Activated CD8-positive, alpha-beta T cell treated with anti-CD3 and anti-CD28 coated beads for 36 hours (primary cell): ENCODE results near the gene NDUFA1. TPM values are rescaled to one million over a fixed set of nuclear protein-coding genes. Genes with fewer than 3 reads are reported as not detected.
"Not testable (repeated sequence)": the region's sequence is repeated elsewhere in the genome, so short reads cannot be mapped to it uniquely, and the experiment has no call there.

ENCODE experiments used
- ATAC-seq: fragments of 200-7000 bp; cut with Tn5 transposase; one replicate; pipeline ENCODE4 v1.10.0; 2021; ENCODE audit warnings: mild to moderate bottlenecking, moderate library complexity
- CTCF ChIA-PET: fragments of 350-600 bp; sonication (Branson Sonifier 250); formaldehyde crosslinking; loops from one replicate; lab custom pipeline; 2021; ENCODE audit warnings: antibody characterized with exemption; lab: Charles Lee
- POLR2A ChIA-PET: fragments of 350-600 bp; sonication (Branson Sonifier 250); formaldehyde crosslinking; loops from one replicate; lab custom pipeline; 2021; ENCODE audit warnings: antibody characterized with exemption; lab: Charles Lee
- DNase-seq: peaks from one replicate; pipeline ENCODE4 v3.0.0-alpha.2; 2020
- H3K27ac Mint-ChIP-seq: one replicate; pipeline ENCODE4 v1.8.0; 2021; ENCODE audit warnings: mild to moderate bottlenecking, mixed read lengths
- H3K27me3 Mint-ChIP-seq: one replicate; pipeline ENCODE4 v1.8.0; 2021; ENCODE audit warnings: mixed read lengths
- H3K36me3 Mint-ChIP-seq: one replicate; pipeline ENCODE4 v1.8.0; 2021; ENCODE audit warnings: low read depth, mixed read lengths
- H3K4me1 Mint-ChIP-seq: one replicate; pipeline ENCODE4 v1.8.0; 2021; ENCODE audit warnings: low read depth, mixed read lengths
- H3K4me3 Mint-ChIP-seq: one replicate; pipeline ENCODE4 v1.8.0; 2021; ENCODE audit warnings: mild to moderate bottlenecking, moderate library complexity, mixed read lengths
- H3K9me3 Mint-ChIP-seq: one replicate; pipeline ENCODE4 v1.8.0; 2021; ENCODE audit warnings: mixed read lengths
- CTCF ChIP-seq: fragments of 200-600 bp; IDR thresholded peaks from one replicate; pipeline ENCODE4 v1.8.0; 2022; ENCODE audit warnings: antibody characterized with exemption, mild to moderate bottlenecking
- intact Hi-C: fragments of 100-400 bp; cut with micrococcal nuclease; formaldehyde crosslinking; loops from one replicate; pipeline ENCODE4 v1.10.0; 2022
- total RNA-seq, 2 experiments: library from RNA; stranded (reverse); gene quantifications; one replicate each; pipeline ENCODE4 v1.2.3, GENCODE V29; 2021

Gene NDUFA1
- total RNA-seq: 10 to 100 TPM; 85.5 to 90.6 TPM

- ChIA-PET POLR2A (interaction anchor here (0.9 to 3.6 kb wide), 10 partner anchors 11 to 116 kb away, joined by 3 to 24 read pairs (median 6); partner anchors contain the start of genes RPL39, SOWAHD and UPF3B), CTCF (interaction anchor here (0.8 to 2.0 kb wide), 3 partner anchors 80 to 87 kb away, joined by 3 to 7 read pairs (median 4); partner anchors contain the start of gene RPL39)
- Mint-ChIP-seq H3K4me3 (peak within 1 kb of the TSS; percentile 95), H3K27ac (peak within 1 kb of the TSS; percentile 98), H3K36me3 (peaks cover 25% of the 10 kb centered on the region), H3K27me3 (no peaks in the 10 kb centered on the region), H3K4me1 (peaks cover 11% of the 10 kb centered on the region), H3K9me3 (no peaks in the 10 kb centered on the region)
- intact Hi-C loops: loop anchor here (2.0 kb wide), 1 partner anchor 81 kb away; the partner anchor contains the start of gene RPL39
- DNase-seq: peak; percentile 87
- peak; percentile 94 for ATAC-seq
- no peak for TF ChIP-seq CTCF
Measured at GRCh38 chrX:119871599-119872395, at the start of gene NDUFA1, which contains the start of gene RNF113A. NDUFA1 (plus strand) TSS chrX:119871832; CDS start chrX:119871912, 80 bp downstream. RNF113A (minus strand) TSS chrX:119871733; CDS start chrX:119871613, 120 bp downstream.

GRCh38 chrX:119824221-119824620, 47.4 kb upstream of the NDUFA1 start:
- ATAC-seq, H3K27ac Mint-ChIP-seq, H3K9me3 Mint-ChIP-seq, H3K27me3 Mint-ChIP-seq, H3K36me3 Mint-ChIP-seq, intact Hi-C loops, CTCF ChIA-PET, DNase-seq, H3K4me3 Mint-ChIP-seq: not testable (repeated sequence)
- peaks cover 16% of the 10 kb centered on the region for H3K4me1 Mint-ChIP-seq
- POLR2A ChIA-PET: interaction anchor here (1.0 kb wide), 1 partner anchor 146 kb away, joined by 3 read pairs; no protein-coding TSS in a partner anchor

GRCh38 chrX:119826399-119826959, 45.2 kb upstream of the NDUFA1 start:
- Mint-ChIP-seq H3K4me1 (peaks cover 16% of the 10 kb centered on the region), H3K4me3 (no peak overlapping the region), H3K36me3 (peaks cover 10% of the 10 kb centered on the region), H3K9me3 (no peaks in the 10 kb centered on the region), H3K27ac (peak overlapping the region; percentile 42), H3K27me3 (no peaks in the 10 kb centered on the region)
- ATAC-seq: peak; percentile 64
- intact Hi-C loops: no loop called here
- POLR2A ChIA-PET: interaction anchor here (1.6 kb wide), 1 partner anchor 35 kb away, joined by 5 read pairs; the partner anchor contains the start of gene RPL39
- no peak for TF ChIP-seq CTCF
- CTCF ChIA-PET: no interaction called here
- DNase-seq: peak; percentile 15

GRCh38 chrX:119828446-119828845, 43.2 kb upstream of the NDUFA1 start:
- no peaks in the 10 kb centered on the region for H3K27me3 Mint-ChIP-seq
- peaks cover 9% of the 10 kb centered on the region for H3K4me1 Mint-ChIP-seq
- ChIA-PET CTCF (no interaction called here), POLR2A (no interaction called here)
- ATAC-seq: no peak
- H3K9me3 Mint-ChIP-seq: no peaks in the 10 kb centered on the region
- no peak for DNase-seq
- H3K36me3 Mint-ChIP-seq: peaks cover 16% of the 10 kb centered on the region
- TF ChIP-seq CTCF: no peak
- no peak overlapping the region for H3K27ac Mint-ChIP-seq
- H3K4me3 Mint-ChIP-seq: no peak overlapping the region
- intact Hi-C loops: no loop called here

GRCh38 chrX:119833905-119834304, 37.7 kb upstream of the NDUFA1 start:
- Mint-ChIP-seq H3K9me3 (no peaks in the 10 kb centered on the region), H3K4me3 (no peak overlapping the region), H3K36me3 (peaks cover 35% of the 10 kb centered on the region), H3K27ac (no peak overlapping the region), H3K4me1 (no peaks in the 10 kb centered on the region), H3K27me3 (no peaks in the 10 kb centered on the region)
- no peak for ATAC-seq
- no peak for TF ChIP-seq CTCF
- intact Hi-C loops: no loop called here
- ChIA-PET POLR2A (interaction anchor here (1.5 kb wide), 1 partner anchor 43 kb away, joined by 4 read pairs; the partner anchor contains the start of gene RPL39), CTCF (interaction anchor here (1.3 to 1.4 kb wide), 2 partner anchors 43 to 135 kb away, joined by 3 to 4 read pairs; partner anchors contain the start of gene RPL39)
- DNase-seq: no peak
